CD1c-positive myeloid dendritic cell (primary cell): ENCODE results near the gene MAGEA6.
"Not testable (repeated sequence)": the region's sequence is repeated elsewhere in the genome, so short reads cannot be mapped to it uniquely, and the experiment has no call there.

Source experiments
- DNase-seq: peaks from one replicate; pipeline ENCODE4 v3.0.0-alpha.2; 2016; ENCODE audit errors: extremely low spot score

MAGEA6 gene

GRCh38 chrX:152734143-152734858 is 35.2 kb downstream of the MAGEA6 start:
- not testable (repeated sequence) for DNase-seq

- no peak for DNase-seq
Observed at GRCh38 chrX:152733261-152733975, 36.1 kb downstream of the MAGEA6 start, which contains the start of the genes CSAG1 and MAGEA12. CSAG1 (minus strand) TSS chrX:152733721; CDS start chrX:152732460, 1,261 bp downstream. MAGEA12 (plus strand) TSS chrX:152733757; CDS start chrX:152736162, 2,405 bp downstream.

GRCh38 chrX:152725409-152725808 is 44.1 kb downstream of the MAGEA6 start:
- no peak for DNase-seq
